ENCODE data around the gene WNT9A.

The WNT9A gene

DNA sequence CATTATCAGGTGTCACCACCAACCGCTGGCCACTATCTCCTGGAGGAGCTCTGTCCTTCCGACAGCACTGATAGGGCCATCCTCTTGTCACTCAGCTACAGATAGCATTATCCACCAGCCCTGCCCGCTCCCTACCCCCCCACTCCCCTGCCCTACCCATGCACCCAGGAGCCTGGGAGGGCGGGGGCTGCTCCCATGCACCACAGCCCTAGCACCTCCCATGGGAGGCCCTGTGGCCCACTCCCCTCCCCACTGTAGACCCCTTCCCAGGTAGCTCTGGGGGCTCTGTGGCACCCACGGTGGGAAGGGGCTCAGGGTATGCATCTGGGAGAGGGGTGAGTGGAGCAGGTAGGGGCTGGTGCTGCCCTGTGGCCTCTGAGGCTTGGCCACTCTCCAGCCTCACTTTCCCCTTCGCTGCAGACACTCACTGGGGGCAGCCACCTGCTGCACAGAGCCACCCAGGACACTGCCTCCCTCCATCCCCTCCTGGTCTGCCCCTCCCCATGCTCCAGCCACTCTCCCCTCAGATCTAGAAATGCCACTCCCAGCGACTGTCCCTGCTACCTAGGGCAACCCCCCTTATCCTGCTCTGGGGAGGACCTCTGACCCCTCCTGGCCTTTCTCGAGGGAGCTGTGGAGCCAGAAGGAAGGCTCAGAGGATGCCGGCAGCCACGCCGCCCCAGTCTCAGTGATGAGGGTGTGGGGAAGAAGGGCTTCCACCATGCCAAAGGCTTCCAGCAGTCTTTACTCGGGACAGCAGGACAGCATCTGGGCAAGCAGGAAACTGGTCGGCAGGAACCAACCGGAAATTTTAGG lies 58.5 kb downstream of the WNT9A start:
- Histone ChIP-seq H3K36me3 (ENCODE audit: insufficient read depth, low read length) (no peaks in the 10 kb centered on the region), H3K9me3 (ENCODE audit: low read depth, low read length) (no peaks in the 10 kb centered on the region), H3K27ac (no peak overlapping the region), H3K4me3 (no peak overlapping the region), H3K9ac (ENCODE audit: insufficient read length) (no peak overlapping the region)
- DNase-seq (ENCODE audit: low read depth, low spot score): no peak
- TF ChIP-seq EZH2 (IDR thresholded peaks at IDR 0.05): no peak
- TF ChIP-seq FOXP2 (optimal IDR thresholded peaks at IDR 0.05; ENCODE audit: control extremely low read depth, extremely low read length, insufficient read depth): no peak
- TF ChIP-seq POLR2AphosphoS5 (IDR thresholded peaks at IDR 0.05; ENCODE audit: borderline replicate concordance, low read depth, low read length): no peak

DNA sequence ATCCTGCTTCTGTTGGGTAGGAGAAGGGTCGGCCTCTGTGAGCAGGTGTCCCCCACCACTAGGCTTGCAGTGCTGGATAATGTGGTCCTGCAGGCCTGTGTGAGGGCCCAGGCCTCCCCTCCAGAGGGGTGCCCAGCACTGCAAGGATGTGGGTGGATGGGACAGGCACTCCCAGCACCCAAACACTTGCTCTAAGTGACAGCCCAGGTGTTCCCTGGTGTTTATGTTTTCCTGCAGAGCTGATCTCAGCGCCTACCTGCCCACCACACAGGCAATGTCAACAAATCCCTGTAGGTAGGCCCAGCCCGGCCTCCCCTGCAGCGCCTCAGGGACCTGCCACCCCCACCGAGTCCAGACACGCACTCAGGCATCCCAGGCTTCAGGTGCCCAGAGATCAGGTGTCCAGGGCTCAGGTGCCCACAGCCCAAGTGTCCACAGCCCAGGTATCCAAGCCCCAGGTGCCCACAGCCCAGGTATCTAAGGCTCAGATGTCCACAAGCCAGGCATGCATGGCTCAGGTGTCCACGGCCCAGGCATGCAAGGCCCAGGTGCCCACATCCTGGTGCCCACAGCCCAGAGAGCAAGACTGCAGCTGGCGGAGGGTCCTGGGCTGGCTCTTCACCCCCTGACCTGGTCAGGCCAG lies 59.2 kb downstream of the WNT9A start:
- no peak for TF ChIP-seq EZH2 (IDR thresholded peaks at IDR 0.05)
- TF ChIP-seq POLR2AphosphoS5 (IDR thresholded peaks at IDR 0.05; ENCODE audit: borderline replicate concordance, low read depth, low read length): no peak
- no peak for TF ChIP-seq FOXP2 (optimal IDR thresholded peaks at IDR 0.05; ENCODE audit: control extremely low read depth, extremely low read length, insufficient read depth)
- Histone ChIP-seq H3K9me3 (ENCODE audit: low read depth, low read length) (no peaks in the 10 kb centered on the region), H3K9ac (ENCODE audit: insufficient read length) (no peak overlapping the region), H3K27ac (no peak overlapping the region), H3K4me3 (no peak overlapping the region), H3K36me3 (ENCODE audit: insufficient read depth, low read length) (no peaks in the 10 kb centered on the region)
- no peak for DNase-seq (ENCODE audit: low read depth, low spot score)

GRCh38 chr1:227887697-227888403 lies 59.9 kb downstream of the WNT9A start:
- TF ChIP-seq EZH2 (IDR thresholded peaks at IDR 0.05) (no peak), FOXP2 (optimal IDR thresholded peaks at IDR 0.05; ENCODE audit: control extremely low read depth, extremely low read length, insufficient read depth) (no peak), POLR2AphosphoS5 (IDR thresholded peaks at IDR 0.05; ENCODE audit: borderline replicate concordance, low read depth, low read length) (no peak)
- no peak overlapping the region for H3K27ac ChIP-seq
- H3K4me3 ChIP-seq: no peak overlapping the region; the same call in 1 of the 2 replicates
- H3K9me3 ChIP-seq (ENCODE audit: low read depth, low read length): no peaks in the 10 kb centered on the region
- H3K9ac ChIP-seq (ENCODE audit: insufficient read length): no peak overlapping the region
- H3K36me3 ChIP-seq (ENCODE audit: insufficient read depth, low read length): no peaks in the 10 kb centered on the region
- DNase-seq (ENCODE audit: low read depth, low spot score): no peak

GRCh38 chr1:227886993-227887696 lies 60.6 kb downstream of the WNT9A start:
- DNase-seq (ENCODE audit: low read depth, low spot score): no peak
- H3K9ac ChIP-seq (ENCODE audit: insufficient read length): no peak overlapping the region
- H3K9me3 ChIP-seq (ENCODE audit: low read depth, low read length): no peaks in the 10 kb centered on the region
- no peak for TF ChIP-seq FOXP2 (optimal IDR thresholded peaks at IDR 0.05; ENCODE audit: control extremely low read depth, extremely low read length, insufficient read depth)
- TF ChIP-seq EZH2 (IDR thresholded peaks at IDR 0.05): no peak
- no peak for TF ChIP-seq POLR2AphosphoS5 (IDR thresholded peaks at IDR 0.05; ENCODE audit: borderline replicate concordance, low read depth, low read length)
- H3K27ac ChIP-seq: peak overlapping the region; percentile 60; the same call in 1 of the 2 replicates
- H3K36me3 ChIP-seq (ENCODE audit: insufficient read depth, low read length): no peaks in the 10 kb centered on the region
- H3K4me3 ChIP-seq: peak overlapping the region; percentile 47

DNA sequence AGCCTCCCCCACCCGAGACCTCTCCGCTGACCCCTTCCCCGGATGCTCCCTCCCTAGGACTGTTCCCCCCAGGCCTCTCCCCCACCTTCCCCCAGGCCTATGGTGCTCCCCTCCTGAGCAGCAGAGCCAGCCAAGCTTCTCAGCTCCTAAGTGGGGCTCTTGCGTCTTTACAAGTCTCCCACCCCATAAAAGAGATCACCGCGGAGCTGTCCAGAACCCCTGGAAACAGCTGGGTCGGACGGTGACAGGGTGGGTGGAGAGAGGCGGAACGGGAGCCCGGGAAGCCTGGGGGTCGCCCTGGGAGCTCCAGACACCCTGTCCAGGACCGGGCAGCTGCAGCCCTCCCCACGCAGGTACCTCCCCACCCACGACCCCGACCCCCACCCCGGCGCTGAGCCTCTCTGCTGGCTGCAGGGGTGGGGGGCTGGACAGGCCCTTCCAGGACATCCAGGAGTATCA lies 61.2 kb downstream of the WNT9A start:
- Histone ChIP-seq H3K4me3 (peak overlapping the region; percentile 47), H3K36me3 (ENCODE audit: insufficient read depth, low read length) (no peaks in the 10 kb centered on the region), H3K9ac (ENCODE audit: insufficient read length) (no peak overlapping the region), H3K27ac (peak overlapping the region; percentile 60; the same call in 1 of the 2 replicates), H3K9me3 (ENCODE audit: low read depth, low read length) (no peaks in the 10 kb centered on the region)
- TF ChIP-seq POLR2AphosphoS5 (IDR thresholded peaks at IDR 0.05; ENCODE audit: borderline replicate concordance, low read depth, low read length) (no peak), EZH2 (IDR thresholded peaks at IDR 0.05) (no peak), FOXP2 (optimal IDR thresholded peaks at IDR 0.05; ENCODE audit: control extremely low read depth, extremely low read length, insufficient read depth) (no peak)
- no peak for DNase-seq (ENCODE audit: low read depth, low spot score)

DNA sequence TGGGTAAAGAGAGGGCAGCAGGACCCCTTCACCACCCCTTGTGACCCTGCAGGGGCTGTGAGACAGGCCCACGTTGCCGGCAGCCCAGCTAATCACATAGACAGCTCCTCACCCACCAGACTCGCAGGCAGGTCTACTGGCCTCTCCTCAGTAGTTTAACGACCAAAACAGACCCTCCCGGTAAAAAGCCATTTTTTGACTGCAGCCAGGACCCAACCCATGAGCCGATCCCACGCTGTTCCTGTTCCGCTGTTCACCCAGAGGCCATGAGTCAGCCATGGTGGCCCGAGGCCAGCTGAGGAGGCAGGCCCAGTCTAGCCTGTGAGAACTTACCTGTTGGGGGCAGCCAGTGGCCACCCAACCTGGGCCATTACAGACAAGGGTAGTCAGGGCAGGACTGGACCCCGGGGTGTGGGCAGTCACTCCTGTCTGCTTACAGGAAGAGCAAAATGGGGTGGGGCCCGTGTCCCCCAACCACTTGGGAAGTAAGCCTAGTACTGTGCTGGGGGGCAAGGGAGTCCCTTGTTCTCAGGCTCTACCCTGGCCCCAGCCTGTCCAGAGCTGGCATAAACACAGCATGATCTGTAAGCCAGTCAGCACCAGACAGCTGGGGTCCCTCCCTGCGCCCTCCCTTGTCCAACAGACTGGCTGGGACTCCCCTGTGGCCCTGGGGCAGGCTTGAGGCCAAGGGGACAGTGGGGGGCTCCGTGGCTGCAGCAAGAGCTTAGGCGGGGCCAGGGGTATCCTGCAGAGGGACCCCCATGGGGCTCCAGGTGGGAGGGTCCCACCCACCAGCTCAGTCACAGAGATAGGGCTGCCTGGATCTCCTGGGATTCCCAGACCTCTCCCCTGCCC lies 61.9 kb downstream of the WNT9A start:
- no peak overlapping the region for H3K27ac ChIP-seq
- DNase-seq (ENCODE audit: low read depth, low spot score): no peak
- no peak overlapping the region for H3K4me3 ChIP-seq
- TF ChIP-seq POLR2AphosphoS5 (IDR thresholded peaks at IDR 0.05; ENCODE audit: borderline replicate concordance, low read depth, low read length) (no peak), FOXP2 (optimal IDR thresholded peaks at IDR 0.05; ENCODE audit: control extremely low read depth, extremely low read length, insufficient read depth) (no peak), EZH2 (IDR thresholded peaks at IDR 0.05) (no peak)
- no peaks in the 10 kb centered on the region for H3K9me3 ChIP-seq (ENCODE audit: low read depth, low read length)
- H3K9ac ChIP-seq (ENCODE audit: insufficient read length): no peak overlapping the region
- no peaks in the 10 kb centered on the region for H3K36me3 ChIP-seq (ENCODE audit: insufficient read depth, low read length)

- TF ChIP-seq EZH2 (IDR thresholded peaks at IDR 0.05) (no peak), FOXP2 (optimal IDR thresholded peaks at IDR 0.05; ENCODE audit: control extremely low read depth, extremely low read length, insufficient read depth) (no peak), POLR2AphosphoS5 (IDR thresholded peaks at IDR 0.05; ENCODE audit: borderline replicate concordance, low read depth, low read length) (no peak)
- Histone ChIP-seq H3K9ac (ENCODE audit: insufficient read length) (no peak overlapping the region), H3K27ac (no peak overlapping the region)
These were observed 62.5 kb downstream of the WNT9A start for GRCh38 chr1:227885135-227885647.

More at GRCh38 chr1:227885135-227885647, 62.5 kb downstream of the WNT9A start:
- Histone ChIP-seq H3K36me3 (ENCODE audit: insufficient read depth, low read length) (no peaks in the 10 kb centered on the region), H3K4me3 (no peak overlapping the region), H3K9me3 (ENCODE audit: low read depth, low read length) (no peaks in the 10 kb centered on the region)
- no peak for DNase-seq (ENCODE audit: low read depth, low spot score)
